NCI-H1694 treated with DMSO at 0.1 percent for 48 hours (cell line): ENCODE measurements around the gene EIPR1.
A peak's percentile ranks its signal among the peaks of the same experiment; 100 is the strongest.
"Not testable (repeated sequence)": the region's sequence is repeated elsewhere in the genome, so short reads cannot be mapped to it uniquely, and the experiment has no call there.

Experiments used
- DNase-seq: peaks from one replicate; lab custom pipeline; 2025; lab: John Stamatoyannopoulos, UW

EIPR1 gene

DNA sequence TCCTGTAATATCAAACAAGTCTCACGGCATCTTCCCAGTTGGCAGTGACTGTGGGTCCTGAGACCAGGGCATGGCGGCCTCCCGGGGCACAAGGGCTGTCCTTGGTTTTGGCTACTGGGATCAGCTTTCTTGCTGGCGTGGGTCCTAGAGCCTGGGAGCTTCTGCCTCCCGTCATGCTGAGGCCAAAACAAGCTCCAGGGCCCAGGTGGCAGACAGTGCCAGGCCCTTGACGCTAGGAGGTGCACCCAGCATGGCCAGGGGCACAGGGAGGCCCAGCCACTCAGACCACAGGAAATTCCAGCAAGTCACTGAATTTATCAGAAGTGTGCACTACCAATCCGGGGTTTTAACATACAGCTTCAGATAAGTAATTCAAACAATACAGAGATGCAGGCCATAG, 184.7 kb downstream of the EIPR1 start:
- peak; percentile 40 for DNase-seq

DNA sequence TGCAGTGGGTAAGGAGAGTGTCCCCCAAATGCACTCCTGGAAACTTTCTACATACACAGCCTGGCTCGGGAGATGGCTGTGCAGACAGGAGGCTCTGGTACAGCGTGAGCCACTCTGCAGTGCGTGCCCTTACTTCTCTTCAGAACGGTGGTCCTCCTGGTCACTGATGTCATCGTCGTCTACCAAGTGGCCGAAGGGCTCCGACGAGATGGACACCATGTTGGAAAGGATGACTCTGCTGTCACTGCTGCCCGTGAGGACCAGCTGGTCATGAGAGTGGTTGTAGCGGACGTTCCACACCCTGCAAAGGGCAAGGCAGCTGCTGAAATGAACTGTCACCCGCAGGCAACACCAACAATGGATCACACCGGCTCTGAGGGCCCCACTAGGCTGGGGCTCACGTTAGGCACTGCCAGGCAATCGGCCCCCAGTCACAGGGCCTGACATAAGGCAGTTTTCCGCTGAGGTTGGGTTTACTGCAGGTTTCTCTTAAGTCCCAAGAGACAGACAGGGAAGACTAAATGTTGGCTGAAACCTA, 185.3 kb downstream of the EIPR1 start:
- no peak for DNase-seq

DNA sequence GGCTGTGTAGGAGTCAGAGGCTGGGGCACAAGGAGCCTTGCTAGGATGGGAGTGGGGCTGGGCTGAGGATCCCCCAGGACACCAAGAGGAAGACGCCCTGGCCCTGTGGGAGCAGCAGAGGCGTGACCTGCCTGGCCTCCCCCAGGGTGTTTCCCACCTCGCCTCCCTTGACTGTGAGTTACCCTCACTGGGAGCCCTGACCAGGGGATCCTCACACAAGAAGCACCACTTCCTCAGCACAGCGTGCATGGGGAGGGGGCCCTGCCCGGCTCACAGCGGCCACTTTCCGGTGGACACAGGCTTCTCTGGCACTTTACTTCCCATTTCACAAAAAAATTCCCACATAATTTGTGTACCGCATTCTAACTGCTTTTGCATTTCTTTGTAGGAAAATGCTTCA, 187.7 kb downstream of the EIPR1 start:
- no peak for DNase-seq

DNA sequence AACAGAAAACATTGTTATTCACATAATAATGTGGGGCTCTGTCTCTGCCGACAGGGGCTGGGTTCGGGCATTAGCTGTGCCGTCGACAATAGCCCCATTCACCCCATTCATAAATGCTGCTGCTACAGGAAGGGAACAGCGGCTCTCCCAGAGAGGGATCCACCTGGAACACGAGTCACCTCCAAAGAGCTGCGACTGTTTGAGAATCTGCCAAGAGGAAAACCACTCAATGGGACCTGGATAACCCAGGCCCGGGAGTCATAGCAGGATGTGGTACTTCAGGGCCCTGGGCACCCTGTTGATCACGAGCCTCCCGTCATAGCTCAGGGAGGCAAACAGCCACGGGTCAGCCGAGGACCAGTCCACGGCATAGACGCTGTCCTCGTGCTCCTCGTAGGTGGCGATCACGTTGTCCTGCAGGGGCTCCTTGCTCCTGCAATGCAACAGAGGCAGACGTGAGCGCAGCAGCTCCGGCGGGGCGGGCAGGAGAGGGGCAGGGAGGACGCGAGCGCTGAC, 188.5 kb downstream of the EIPR1 start:
- no peak for DNase-seq

DNA sequence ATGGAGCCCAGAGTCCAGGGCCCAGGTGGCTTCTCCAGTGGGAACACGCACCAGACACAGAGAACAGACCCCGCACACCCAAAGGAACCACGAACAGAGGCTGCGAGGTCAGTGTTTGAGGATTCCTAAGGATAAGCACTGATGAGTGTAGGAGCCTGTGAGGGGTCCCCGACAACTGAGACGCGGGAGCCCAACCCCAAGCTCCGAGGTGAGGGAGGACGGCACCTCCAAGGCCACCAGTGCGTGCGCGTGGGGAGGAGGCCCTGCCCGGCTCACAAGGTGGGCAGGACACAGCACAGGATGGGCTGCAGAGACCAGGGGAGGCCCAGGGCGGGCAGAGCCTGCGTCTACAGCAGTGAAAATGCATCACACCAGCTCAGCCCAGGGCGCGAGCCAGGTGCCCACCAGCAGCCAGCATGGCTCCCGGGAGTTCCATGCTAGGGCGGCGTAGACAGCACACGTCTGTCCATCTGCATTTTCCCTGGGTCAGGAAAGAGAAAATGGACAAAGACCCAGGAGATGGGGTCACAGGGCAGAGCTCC, 189.1 kb downstream of the EIPR1 start:
- no peak for DNase-seq

DNA sequence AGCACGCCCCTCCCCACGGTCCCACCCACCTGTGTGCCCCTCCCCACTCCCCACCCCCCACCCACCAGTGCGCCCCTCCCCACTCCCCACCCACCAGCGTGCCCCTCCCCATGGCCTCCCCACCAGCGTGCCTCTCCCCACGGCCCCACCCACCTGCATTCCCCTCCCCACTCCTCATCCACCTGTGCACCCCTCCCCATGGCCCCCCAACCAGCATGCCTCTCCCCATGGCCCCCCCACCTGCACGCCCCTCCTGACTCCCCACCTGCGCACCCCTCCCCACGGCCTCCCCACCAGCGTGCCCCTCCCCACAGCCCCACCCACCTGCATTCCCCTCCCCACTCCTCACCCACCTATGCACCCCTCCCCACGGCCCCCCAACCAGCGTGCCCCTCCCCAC, 190.2 kb downstream of the EIPR1 start:
- DNase-seq, result no peak

DNA sequence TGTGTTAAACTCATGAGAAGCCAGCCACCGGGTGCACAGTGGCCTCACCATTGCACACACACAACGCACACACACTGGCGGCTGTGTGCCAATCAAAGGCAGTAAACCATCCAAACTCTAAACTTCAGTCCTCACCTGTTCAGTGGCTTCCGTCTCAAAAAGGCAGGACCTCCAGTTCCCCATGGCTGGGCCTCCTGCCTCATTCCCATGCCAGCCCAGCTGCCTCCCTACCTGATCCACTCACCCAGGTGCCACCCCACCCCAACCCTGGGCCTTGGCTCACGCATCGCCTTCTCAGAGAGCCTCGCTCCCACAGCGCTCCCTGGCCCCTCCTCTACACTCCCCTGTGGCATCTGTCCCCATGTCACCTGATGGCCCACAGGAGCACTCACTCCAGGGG, 190.9 kb downstream of the EIPR1 start:
- peak; percentile 2 for DNase-seq

DNA sequence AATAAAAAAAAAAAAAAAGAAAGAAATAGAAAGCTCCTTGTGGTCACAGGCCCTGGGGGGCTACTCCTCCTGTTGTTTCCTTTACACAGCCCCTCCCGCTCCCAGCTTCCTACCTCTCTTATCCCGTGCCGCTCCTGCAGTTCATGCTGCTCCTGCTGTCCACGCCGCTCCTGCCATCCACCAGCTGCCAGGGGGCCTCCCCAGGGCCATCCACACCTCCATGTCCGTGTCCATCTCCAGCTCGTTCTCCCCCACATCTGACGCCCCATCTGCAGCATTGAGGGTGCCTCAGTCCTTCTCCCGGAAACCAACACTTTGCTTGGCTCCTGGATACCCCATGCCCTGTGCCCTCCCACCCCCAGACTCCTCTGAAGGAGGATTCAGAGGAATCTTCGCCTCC, 191.7 kb downstream of the EIPR1 start:
- DNase-seq, result no peak

DNA sequence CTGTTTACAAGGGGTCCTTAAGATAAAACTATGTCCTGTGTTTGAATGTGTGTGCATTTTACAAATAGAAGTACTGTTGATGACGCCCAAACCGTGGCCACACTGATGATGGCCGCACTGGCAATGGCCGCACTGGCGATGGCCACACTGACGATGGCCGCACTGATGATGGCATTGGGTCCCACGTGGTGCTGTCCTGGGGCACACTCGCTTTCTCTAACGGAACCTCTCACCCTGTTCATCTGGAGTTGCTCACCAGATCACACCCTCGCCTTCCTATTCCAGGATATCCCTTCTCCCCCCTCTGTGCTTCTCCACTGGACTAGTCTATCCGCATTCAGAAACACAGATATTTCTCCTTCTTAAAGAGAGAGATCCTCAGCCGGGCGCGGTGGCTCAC, 192.4 kb downstream of the EIPR1 start:
- DNase-seq, result no peak

DNA sequence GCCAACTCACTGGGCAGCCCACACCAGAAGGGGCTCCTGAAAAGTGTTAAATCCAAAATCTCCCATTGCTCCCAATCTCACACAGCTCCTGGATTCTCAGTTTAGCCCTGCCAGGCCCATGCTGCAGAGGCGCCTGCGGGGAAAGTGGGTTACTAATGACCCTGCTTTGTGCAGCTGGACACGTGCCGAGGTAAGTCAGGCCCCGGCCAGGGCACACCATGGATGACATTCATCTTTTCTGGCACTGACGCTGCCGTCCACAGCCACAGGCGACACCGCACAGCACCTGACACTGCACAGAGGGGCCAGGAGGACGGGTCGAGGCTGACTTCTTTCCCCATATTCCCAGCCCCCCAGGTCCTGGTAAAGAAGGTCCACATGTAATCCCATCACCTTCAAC, 193.5 kb downstream of the EIPR1 start:
- DNase-seq, result no peak

DNA sequence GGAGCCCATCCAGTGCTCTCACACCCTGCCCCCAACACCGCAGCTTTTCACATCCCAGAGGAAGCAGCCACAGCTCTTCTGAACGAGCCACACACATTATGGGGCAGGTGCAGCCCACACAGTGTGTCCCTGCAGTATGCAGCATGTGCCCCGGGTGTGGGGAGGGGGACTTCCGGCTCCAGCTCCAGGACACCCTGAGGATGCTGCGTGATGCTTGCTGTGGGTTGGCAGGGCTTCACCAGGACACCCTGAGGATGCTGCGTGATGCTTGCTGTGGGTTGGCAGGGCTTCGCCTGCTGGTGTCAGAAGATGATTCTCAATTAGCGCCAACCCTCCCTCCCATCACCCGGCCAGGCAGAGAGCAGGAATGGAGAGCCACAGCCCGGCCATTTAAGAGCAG, 193.9 kb downstream of the EIPR1 start:
- DNase-seq, result no peak

DNA sequence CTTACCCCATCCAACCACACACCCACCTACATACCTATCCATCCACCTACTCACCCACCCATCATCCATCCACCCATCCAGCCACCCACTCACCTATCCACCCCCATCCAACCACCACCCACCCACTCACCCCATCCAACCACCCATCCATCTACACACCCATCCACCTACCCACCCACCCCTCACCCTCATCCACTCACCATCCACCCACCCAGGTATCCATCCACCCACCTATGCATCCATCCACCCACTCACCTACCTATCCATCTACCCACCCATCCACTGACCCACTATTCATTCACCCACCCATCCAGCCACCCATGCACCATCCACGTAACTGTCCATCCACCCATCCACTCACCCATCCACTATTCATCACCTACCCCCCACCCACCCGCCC, 194.8 kb downstream of the EIPR1 start:
- no peak for DNase-seq

DNA sequence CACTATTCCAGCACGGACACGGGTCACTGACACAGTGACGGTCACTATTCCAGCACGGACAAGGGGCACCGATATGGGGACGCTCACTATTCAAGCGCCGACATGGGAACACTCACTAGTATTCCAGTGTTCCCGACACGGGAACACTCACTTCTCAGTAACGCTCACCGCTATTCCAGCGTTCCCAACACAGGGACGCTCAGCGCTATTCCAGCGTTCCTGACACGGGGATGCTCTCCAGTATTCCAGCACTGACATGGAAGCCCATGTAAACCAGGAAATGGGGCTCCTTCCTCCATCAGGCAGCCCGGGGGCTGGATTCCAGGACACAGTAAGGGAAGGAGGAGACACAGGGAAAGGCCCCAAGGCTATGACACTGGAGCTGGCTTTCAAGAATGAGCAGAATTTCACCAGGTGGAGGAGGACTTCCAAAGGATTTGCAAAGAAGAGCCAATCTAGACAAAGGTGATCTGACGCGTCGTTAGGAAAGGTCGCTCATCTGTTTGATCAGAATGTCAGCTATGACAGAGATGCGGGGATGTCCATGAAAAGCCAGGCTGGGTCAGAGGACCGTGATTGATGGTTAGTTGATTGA, 196.1 kb downstream of the EIPR1 start:
- no peak for DNase-seq

DNA sequence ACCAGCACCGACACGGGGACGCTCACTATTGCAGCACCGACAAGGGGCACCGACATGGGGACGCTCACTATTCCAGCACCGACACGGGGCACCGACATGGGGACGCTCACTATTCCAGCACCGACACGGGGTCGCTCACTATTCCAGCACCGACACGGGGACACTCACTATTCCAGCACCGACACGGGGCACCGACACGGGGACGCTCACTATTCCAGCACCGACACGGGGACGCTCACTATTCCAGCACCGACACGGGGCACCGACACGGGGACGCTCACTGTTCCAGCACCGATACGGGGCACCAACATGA, 196.8 kb downstream of the EIPR1 start:
- not testable (repeated sequence) for DNase-seq

DNA sequence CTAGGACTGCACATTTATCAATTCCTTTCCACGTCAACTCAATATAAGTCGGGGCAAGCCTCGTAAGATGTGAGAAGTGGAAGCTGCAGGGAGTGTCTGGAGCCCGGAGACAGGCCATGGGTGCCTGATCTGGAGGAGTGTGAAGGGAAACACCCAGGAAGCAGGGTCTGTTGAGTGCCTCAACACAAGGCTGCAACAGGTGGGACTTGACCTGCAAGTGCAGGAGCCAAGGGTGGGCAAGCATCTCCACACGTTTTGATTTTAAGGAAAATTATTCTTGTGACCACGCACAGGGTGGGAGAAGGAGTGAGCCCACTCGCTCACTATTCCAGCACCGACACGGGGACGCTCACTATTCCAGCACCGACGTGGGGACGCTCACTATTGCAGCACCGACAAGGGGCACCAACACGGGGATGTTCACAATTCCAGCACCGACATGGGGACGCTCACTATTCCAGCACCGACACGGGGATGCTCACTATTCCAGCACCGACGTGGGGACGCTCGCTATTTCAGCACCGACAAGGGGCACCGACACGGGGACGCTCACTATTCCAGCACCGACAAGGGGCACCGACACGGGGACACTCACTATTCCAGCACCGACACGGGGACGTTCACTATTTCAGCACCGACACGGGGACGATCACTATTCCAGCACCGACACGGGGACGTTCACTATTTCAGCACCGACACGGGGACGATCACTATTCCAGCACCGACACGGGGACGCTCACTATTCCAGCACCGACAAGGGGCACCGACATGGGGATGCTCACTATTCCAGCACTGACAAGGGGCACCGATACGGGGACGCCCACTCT, 197.3 kb downstream of the EIPR1 start:
- DNase-seq, result no peak

DNA sequence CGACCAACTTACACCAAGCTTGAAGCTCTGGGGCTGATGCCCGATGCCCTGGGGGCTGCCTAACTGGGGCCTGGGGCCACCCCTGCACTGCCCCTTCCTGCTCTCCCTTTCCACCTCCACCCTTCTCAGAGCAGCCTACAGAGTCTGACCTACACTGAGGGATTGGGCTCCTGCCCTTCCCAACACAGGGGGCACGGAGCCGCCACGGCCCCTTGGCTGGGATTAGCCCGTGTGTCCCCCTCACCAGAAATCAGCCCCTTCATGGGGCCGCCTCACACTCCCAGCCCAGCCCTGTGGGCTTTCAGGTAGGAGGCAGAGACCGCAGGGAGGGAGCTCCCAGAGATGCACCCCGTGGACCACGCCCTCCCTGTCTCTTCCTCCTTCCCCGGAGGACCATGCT, 198.0 kb downstream of the EIPR1 start:
- DNase-seq, result no peak

DNA sequence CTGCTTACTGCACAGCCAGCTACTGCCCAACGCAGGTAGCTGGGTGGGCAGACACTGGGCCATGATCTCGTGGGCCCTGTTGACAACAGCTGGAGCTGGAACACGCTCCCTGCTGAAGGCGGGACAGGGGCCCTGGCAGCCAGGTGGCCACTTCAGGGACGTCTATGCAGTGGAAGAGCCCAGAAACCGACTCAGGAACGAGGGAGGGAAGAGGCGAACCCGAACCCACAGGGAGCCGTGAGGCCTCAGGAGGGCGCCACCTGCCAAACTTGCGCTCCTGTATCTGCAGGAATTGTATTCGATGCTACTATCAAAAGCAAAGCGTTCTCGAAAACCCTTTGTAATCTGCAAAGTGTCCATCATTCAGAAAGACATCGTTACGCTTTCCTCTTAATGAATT, 198.4 kb downstream of the EIPR1 start:
- peak; percentile 66 for DNase-seq

DNA sequence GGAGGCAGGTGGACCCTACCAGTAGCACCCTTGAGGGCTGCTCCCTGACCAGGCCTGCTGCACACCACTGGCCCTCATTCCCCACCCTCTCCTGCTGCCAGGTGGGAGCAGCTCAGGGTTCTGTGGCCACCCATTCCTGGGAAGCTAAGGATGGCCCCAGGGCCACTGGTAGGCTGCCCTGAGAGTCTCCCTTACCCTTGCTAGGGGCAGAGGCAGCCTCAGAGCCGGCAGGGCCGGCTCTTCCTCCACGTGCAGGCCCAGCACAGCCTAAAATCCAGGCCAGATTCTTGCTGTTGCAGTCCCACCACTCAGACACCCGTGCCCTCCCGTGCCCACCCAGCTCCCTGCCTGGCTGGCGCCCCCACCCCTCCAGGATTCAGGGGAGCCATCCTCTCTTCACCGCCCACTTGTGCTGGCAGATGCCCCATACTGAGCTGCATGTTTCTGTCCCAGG, 199.0 kb downstream of the EIPR1 start:
- no peak for DNase-seq

DNA sequence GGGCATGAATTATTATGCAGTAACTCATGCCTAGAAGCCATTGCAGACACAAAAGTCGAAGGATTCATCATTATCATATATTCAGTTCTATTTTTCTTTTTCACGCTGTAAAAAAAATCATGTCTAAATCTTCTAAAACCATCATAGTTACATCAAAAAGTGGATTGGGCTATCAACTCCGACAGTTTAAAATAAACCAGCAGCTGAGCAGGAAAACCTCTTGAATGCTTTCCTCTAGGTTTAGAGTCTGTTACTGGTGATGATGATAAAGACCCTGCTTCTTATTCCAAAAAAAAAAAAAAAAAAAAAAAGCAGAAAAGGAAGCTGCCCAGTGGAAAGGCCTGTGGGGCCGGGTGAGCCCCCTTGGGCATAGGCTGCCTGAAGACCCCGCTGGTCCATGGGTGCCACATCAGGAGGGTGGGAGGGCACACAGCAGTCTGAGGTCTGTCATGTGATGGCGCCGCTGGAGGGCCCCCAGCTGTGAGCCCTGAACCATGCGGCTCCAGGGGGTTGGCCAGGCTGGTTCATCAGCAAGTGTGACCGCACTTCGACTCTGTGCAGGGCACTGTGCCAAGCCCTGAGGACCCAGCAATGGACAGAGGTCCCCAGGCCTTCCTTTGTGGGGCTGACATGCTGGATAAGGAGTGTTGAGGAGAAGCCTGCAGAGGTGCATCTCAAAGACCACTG, 199.6 kb downstream of the EIPR1 start:
- no peak for DNase-seq

DNA sequence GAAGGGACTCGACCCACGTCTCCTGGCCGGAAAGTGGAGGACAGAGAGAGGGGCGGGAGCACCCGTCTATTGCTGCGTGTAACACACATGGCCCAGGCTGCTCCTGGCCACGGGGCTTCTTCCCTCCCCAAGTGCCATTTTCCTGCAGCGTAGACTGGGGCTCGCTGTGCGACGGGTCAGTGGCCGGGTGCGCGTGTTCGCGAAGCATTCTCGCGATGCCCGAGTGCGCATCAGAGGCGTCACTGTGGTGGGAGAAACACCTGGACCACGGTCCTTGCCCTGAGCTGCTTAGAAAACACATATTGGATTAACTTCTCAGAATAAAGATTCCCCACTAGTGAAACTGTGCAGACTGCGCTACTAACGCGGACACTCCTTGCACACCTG, 200.8 kb downstream of the EIPR1 start:
- DNase-seq, result no peak

DNA sequence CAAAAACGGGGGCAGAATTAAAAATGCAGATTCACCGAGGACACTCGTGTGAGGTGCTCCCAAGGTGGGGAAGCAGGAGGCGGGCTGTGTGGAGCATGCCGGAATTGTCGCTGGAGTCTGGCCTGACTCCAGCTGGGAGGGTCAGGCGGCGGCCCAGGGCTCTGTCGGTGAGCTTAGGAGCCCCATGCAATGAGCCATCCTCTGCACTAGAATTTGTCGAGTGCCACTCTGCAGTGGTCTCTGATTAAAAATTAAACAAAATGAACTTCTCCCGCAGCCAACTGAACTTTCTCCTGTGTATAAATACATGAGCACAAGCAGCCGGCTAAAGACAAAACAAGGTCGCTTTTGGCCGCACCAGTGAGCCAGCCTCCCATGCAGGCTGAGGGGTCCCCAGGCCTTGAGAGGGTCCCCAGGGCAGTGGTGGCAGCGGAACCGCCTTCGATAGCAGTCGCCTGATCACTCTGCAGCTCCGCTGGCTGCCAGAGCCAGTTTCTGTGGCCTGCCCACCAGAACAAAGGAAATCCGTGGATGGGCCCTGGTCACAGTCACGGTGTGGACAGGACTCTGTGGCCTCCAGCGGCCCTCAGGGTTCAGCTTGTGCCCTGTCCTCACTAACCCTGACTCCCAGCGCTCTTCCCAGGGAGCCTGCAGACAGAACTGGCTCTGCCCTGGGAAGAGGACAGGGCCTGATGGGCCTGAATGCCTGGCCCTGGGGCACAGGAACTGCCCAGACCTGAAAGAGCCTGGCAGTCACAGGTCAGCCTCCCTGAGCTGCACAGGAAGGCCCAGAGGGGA, 201.3 kb downstream of the EIPR1 start:
- DNase-seq, result no peak

DNA sequence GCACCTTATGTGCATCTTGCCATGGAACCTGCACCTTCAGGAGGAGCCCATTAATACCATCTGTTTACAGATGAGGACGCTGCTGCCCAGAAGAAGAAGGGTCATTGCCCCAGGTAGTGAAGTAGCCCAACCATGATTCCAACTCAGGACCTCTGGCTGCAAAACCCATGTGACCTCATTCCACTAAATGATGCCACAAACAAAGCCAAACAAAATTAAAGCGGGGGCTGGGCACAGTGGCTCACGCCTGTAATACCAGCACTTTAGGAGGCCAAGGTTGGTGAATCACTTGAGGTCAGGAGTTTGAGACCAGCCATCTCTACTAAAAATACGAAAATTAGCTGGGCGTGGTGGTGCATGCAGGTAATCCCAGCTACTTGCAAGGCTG, 202.1 kb downstream of the EIPR1 start:
- DNase-seq, result no peak
